HG03439 (cell line): ENCODE measurements around the gene SOX18.
"Not testable (repeated sequence)": the region's sequence is repeated elsewhere in the genome, so short reads cannot be mapped to it uniquely, and the experiment has no call there.

Source experiments
- ATAC-seq: cut with Tn5 transposase; IDR thresholded peaks from one replicate; pipeline ENCODE4 v1.9.1; 2021; ENCODE audit warnings: mild to moderate bottlenecking, moderate library complexity; ENCODE audit not compliant: unreplicated experiment

Gene SOX18

GRCh38 chr20:64025101-64025825 lies 24.2 kb downstream of the SOX18 start:
- no peak for ATAC-seq

- ATAC-seq, result no peak
Observed at GRCh38 chr20:64024141-64024990, 25.1 kb downstream of the SOX18 start.

- ATAC-seq, result no peak
Observed at GRCh38 chr20:64023361-64024140, 25.9 kb downstream of the SOX18 start.

GRCh38 chr20:64022671-64023360 lies 26.6 kb downstream of the SOX18 start:
- ATAC-seq, result no peak

- ATAC-seq, result no peak
Observed at GRCh38 chr20:64021124-64021975, 28.1 kb downstream of the SOX18 start.

GRCh38 chr20:64015635-64016034 lies 33.8 kb downstream of the SOX18 start:
- ATAC-seq, result no peak

- not testable (repeated sequence) for ATAC-seq
Observed at GRCh38 chr20:64012385-64013154, 36.9 kb downstream of the SOX18 start.

GRCh38 chr20:64011366-64011779 lies 38.1 kb downstream of the SOX18 start:
- no peak for ATAC-seq

- ATAC-seq, result no peak
Observed at GRCh38 chr20:64010711-64011237, 38.7 kb downstream of the SOX18 start.

- ATAC-seq, result no peak
Observed at GRCh38 chr20:64009811-64010387, 39.5 kb downstream of the SOX18 start.

- ATAC-seq, result no peak
Observed at GRCh38 chr20:64006902-64007301, 42.5 kb downstream of the SOX18 start.

GRCh38 chr20:64006490-64006889 lies 42.9 kb downstream of the SOX18 start:
- no peak for ATAC-seq

GRCh38 chr20:64005394-64005793 lies 44.0 kb downstream of the SOX18 start:
- ATAC-seq, result no peak

GRCh38 chr20:64003960-64004725 lies 45.3 kb downstream of the SOX18 start:
- no peak for ATAC-seq

GRCh38 chr20:64001607-64002011 lies 47.8 kb downstream of the SOX18 start:
- ATAC-seq, result no peak

GRCh38 chr20:64000906-64001305 lies 48.5 kb downstream of the SOX18 start:
- no peak for ATAC-seq
